CD4-positive, alpha-beta T cell treated with Interleukin-21 for 1 hour (primary cell): Measurements from ENCODE around the gene LMX1A.

Experiments used
- DNase-seq: peaks from one replicate; pipeline ENCODE4 v3.0.0-alpha.2; 2020

LMX1A gene

DNA sequence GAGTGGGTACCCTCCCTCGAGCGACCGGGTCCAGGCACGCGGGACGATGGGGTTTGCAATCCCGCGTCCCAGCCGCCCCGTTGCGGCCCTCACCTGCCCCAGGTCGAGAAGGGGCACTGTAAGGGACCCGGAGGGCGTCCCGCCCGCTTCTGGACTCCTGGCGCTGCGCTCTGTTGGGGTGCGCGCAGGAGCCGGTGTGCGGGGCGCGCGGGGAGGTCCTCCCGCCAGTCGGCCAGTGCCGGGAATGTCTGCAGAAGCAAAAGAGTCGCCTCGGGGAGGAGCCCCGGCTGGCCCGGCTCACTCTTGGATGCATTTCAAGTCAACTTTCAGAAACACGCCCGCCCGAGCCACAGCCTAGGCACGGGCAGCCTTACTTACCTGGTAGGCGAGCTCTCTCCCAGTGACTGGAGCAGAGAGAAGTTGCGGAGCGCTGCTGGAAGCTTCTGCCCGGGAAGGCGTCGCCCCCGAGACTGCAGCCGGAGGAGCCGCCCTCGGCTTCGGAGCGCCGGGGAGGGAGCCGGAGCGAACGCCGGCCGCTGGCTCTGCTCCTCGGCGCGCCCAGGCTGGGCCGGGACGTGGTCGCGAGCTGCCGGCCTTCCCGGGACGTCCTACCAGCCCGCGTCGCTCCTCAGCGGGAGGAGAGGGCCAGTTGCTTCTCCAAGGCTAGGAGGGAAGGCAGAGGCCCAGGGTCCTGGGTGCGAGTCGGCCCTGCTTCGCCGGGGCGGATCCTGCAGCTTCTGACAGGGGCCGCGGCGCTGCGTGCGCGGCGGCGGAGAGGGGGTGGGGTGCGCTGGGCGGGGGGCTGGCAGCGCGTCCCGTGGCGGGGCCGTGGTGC, at the start of gene LMX1A:
Gene LMX1A, minus strand, starts transcription at position 739 of the 835 bp plus-strand sequence. CDS start 1,156 bp downstream, outside the sequence.
- DNase-seq: no peak

DNA sequence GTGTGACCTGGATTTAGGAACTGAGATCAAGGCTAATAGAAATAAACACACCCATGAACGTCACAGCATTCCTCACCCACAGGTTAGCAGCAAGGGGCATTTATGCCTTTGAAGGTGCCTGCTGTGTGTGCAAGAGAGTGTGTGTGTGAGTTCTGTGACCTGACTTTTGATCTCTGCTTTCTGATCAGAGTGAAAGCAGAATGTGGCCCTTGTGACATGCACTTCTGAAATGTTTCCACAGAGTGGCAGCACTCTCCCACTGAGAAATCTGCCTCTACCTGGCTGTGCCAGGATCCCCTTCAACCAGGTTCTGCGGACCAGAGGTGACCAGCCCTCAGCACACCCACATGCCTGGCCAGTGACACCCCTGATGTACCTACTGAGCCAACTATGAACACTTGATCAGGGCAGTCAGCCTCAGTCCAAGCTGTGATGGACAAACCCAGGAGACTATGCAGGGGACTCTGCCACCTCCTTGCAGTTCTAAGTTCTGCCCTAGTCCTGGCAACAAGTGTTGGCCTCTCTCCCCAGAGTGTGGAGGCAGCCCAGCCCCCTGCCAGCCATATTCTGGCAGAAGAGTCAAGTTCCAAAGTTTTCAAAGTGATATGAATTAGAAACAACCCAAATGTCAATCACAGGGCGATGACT, 47.4 kb upstream of the LMX1A start:
- DNase-seq: peak; percentile 33

DNA sequence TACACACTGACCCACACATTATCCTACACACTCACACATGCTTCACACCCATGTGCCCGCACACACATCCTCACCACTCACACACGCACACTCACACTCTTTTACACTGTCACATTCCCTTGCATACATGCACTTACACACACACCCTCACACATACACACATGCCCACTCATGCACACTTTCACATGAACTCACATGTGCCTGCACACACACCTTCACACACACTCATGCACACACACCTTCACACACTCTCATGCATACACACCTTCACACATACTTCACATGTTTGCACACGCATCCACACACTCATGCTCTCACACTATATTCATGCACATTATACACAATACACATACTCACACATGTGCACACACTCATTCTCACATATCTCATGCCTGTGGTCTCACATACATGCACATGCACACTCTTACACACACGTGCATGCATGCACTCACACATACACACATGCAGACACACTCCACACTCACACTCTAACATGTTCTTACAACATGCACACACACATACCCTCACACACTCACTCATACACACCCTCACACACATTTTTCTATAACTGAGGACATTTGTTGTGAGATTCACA, 46.1 kb upstream of the LMX1A start:
- no peak for DNase-seq

DNA sequence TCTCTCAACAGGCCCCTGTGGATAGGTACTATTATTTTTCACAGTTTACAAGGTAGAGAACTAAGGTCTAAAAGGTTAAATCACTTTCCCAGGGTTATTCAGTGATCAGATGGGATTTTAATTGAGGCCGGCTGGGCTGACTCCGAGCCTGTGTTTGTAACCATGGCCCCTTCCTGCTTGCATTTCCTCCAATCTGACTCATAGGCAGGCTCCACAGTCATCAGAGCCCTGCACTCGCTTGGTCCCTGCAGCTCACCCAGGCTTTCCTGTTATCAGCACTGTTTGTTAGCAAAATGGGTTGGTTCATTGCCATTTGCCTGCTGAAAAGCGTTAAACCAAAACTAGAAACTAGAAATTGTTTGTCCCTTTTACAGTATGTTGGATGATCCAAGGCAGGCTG, 41.4 kb upstream of the LMX1A start:
- DNase-seq: no peak

DNA sequence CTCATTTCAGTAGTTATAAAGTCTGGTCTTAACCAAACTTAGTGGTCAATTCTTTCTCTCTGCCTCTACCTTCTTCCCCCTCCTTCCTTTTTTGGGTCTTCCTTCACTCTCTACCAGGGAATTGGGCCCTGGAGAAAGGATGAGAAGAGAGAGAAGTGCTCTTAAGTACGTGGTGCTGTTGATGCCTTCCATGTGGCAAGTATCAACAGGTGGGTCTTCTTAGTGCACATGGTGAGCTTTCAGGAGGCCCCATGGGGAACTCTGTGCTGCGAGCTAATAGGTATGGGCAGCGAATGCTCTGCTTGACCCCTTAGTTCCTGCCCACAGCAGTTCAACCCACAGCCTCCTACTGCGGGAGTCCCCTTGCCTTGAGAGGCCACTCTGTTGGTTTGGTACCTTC, 39.4 kb upstream of the LMX1A start:
- DNase-seq: no peak

DNA sequence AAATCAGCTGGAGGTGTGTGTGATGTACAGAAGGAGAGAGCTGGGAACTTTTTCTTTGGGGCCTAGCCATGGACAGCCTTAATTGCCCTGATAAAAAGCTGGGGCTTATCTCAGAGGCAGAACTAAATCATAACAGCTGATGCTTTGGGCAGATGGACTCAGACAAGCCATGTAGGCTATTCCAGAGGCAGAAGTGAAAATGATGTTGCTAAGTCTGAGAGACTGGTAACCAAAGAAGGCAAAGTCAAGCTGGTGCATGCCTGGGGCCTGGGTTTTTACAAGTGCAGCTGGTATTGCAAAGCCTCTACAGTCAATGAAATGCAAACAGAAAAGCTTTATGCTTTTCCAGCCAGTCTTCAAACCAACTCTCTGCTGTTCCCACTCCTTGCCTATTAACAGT, 39.0 kb upstream of the LMX1A start:
- DNase-seq: no peak

DNA sequence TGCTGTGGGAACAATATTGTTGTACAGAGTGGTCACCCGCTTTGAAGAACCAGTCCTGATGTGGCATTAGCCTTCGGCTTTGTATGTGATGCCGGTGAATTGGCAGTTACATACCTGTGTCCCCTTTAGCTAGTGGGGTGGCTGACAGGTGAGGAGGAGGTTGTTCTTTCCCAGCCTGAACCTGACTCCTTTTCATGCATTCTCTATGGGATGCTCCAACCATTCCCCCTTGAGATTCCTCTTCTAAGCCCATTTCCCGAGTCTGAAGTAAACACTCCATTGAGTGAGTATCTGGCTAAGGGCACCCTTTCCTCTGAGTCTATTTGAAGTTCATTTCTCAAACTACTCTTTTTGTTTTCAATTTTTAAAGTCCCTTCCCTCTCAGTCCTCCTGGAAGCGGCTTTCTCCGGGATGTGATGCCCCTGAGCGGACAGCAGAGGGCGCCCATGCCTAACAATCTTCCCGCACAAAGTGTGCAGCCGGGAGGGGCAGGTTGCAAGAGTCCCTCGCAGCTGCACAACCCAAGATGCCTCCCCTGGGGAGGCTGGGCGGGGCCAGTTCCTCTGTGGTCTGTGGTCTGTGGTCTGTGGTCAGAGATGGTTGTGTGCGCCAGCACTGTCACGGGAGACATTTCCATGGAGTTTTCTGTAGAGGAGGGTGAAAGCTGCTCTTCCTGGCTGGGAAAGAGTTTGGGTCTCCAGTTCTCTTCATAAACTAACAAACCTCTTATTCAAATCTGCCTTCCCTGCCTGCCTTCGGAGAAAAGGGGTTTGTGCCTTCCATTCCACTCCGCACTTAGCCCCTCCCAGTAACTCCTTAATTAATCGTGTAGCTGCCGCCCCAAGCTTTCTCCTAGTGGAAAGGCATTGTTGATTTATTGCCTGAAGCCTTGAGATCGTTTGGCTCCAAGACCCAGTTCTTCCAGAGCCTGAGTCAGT, 36.4 kb upstream of the LMX1A start:
- peak; percentile 94 for DNase-seq

DNA sequence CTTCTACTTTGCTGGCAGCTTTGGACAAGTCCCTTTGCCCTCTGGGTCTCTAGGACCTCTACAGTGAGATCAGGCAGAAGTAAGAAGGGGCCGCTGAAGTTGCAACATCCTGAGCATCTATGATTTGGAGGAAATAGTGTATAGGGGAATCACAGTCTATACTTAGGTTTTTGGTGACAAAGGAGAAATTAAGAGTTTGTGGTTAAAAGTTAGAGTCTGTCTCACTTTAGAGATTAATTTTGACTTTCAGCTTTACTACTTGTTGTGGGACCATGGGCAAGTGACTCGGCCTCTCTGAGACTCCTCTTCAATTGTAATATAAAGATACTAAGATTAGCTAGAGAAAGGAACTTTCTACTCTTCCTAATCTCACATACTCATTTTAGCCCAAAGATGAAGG, 33.1 kb upstream of the LMX1A start:
- no peak for DNase-seq

DNA sequence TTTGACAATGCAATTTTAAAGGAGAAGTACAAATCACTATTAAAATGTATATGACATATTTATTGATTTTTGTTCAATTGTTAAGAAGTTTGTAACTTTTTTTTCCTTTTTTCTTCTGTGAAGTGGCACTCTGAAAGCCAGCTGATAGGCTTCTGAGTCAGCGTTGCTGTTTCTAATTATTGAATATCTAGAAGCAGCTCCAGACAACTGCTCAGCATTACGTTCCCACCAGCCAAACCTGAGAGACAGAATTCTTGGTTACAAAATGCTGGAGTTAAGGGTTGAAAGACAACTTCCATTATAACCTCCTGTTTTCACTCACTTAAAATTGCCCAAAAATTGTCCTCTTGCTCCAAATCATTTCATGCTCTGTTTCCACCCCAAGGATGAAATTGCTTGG, 31.4 kb upstream of the LMX1A start:
- no peak for DNase-seq

DNA sequence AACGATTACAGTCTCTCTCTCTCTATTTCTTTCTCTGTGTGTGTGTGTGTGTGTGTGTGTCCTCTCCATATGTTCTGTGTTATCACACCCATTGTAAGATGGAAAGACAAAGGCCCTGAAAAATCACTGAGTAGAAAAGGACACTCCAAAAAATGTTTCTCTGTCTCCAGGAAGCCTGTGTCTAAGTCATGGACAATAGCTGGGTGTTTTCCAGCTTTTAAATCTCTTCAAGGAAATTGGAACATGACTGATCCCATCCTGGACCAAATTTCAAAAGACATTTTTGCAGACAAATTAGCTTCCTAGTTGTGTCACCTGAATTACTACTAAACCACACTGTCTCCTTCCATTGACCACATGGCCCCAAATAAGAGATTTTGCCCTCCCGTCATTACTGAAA, 31.0 kb upstream of the LMX1A start:
- DNase-seq: no peak

DNA sequence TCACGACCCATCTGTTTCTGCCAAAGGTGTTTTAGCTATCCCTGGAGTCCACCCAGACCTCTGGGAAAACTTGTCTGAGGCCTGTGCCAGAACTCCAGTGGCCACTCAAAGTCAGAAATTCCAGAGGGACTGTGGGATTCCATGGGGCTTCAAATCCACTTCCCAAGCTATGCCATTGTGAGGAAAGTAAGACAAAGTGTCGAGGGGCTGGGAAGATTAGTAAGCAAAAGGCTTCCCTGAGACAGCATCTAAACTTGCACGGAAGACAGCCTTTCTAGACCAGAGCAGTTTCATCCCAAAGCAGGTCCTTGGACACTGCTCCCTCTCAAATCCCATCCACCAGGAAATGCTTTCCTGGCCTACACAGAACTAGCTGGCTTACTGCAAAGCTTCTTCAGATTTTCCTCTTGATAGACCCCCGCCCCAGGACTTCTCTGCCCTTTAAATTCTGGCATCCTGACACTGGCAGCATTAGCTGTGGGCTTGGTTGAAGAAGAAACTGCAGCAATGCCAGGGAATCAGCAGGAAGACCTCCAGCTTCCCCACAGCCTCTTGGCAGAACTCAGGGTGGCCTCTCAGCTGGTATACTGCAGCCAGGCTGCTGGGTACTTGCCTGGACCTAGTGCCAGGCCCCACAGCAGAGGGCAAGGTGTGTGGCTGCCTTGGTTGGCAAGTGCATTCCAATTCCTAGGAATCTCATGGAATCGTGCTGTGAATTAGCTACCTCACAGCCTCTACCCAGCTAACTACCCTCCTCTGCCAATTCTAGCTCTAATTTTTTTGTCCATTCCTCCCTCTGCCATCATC, 27.3 kb upstream of the LMX1A start:
- DNase-seq: no peak

DNA sequence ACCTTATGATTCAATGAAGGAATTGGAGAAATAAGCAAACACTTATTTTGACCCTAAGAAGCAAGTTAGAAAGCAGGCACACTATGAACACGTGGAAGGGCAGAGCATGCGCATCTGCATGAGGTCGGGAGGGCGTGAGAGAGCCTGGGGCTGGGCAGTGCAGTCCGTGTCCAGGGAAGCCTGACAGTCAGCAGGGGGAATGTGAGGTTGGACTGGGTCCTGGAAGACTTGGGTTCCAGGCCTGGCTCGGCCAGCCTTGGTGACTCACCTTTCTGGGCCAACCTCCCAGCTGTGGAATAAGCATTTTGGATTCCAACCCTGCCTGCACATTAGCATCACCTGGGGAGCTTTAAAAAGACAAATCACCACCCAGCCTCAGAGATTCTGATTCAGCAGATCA, 26.6 kb upstream of the LMX1A start:
- DNase-seq: no peak

DNA sequence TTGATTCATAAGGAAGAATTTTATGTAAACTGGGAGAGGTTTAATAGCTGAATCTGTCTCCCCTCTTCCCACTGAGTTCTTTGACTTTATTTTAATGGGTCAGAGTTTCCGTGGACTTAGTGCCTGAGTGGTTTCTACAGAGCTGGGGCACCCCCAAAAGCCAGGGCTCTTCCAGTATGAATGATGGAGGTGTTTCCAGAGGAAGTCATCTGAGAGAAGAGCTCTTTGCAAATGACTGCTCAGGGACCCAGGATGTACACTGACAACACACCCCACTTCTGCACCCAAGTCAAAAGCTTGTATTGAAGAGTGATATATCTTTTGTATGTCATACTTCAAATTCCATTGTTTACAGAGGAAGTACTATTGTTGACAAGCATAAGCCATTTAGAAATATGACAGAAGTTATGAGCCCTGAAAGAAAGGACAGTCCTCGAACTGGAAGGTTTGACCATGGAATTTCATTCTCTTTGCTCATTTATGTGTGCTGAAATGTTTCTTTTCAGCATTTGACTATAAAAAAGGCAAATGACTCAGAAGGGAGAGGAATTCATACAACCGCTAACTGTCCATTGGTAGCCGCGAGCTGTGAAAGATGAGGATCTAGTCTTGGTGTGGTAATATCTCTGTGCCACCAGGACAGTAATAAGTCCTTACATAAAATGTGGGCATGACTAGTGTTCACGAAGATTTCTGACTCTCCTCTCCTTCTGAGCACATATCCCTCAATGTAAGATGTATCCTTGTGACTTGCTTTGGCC, 25.4 kb upstream of the LMX1A start:
- no peak for DNase-seq

DNA sequence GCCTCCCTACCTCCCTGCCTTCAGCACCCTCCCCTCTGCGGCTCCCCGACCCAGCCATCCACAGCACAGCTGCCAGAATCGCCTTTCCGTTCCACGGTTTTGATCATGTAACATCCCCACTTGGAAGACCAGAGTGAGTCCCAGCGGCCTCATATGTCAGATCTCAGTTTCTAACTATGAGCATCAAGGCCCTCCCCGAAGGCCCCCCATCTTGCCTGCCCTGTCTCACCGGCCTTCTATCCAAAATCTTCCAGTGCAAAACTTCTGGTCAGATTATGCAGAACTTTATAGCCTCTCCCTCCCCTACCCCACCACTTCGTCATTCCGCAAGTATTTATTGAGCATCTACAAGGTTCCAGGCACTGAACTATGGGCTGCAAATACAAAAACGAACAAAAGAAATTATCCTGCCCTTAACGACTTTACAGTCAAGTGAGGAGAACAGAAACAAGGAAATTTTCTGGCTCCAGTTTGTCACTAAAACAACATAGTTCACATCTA, 20.3 kb upstream of the LMX1A start:
- DNase-seq: no peak

DNA sequence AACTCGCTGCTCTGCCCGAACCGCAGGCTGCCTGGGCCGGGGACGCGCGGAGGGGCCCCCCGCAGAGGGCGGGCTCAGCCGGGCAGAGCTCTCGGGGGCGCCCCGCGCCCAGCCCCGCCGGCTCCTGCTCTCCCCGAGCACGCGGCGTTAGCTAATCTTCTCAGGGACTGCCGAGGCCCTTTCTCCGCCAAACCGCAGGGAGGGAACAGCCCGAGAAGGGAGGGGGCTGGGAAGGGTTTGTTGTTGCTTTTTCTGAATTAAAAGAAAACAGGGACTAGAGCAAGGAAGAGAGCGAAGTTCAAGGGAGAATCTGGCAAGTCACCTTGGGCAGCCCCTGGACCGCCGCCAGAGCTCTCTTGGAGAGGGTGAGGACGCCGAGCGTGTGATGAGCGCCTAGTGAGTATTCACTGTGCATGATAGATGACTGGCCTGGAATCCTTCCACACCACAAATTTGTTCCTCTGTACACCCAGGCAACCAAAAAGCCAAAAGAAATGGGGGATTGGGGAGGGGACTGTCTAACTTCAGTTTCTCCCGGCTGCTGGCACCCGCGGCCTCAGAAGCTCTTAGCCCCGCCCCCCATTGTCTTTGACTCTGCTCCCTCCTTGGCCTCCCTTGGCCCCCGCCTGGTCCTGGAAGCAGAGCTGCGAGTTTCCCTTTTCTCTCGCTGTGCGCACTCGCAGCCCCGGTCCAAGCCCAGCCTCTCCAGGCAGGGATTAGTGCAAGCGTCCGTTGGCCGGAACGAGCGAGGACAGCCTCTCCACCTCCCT, 19.7 kb upstream of the LMX1A start:
- DNase-seq: no peak

DNA sequence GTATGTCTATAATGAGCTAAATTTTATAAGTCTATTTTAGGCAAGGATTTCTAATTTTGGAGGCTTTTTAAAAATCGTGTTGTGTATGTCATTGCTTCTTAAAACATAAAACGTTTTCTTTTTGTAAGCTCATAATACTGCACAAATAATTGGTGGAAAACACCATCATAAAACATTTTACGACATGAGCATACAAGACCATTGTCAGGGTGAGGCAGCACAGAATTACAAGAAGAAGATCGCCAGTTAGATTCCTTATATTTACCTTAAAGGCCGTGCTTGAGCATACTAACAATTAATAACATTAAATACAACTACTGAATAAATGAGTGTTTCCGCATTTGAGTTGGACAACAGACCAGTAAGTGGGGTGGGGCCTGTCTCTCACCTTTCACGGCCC, 19.1 kb upstream of the LMX1A start:
- DNase-seq: no peak

DNA sequence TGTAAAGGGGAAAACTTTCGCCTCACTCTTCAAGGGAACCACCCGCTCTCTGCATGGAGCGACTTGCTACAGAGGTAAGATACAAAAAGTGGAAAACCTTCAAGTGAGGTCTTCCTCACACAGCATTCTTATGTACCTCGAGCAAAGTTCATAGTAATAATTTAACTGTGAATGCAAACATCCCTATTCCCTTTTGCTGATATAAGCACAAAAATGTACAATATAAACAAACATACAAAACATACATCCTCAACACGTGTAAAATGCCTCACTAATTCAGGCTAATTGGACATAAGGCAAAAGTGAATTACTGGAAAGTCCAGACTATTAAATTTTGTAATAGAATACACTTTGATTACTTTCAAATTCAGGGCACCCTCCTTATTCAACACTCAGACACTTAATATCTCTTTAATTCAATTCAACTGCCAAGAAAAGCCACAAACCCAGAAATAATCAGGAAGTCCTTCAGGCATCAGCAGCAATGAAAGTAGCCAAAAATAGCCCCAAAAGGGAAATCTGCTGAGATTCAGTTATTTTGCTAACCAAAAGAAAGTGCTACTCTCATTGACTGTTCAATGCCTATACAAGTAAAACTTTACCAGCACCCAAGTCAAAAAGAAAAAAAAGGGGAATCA, 15.2 kb upstream of the LMX1A start:
- no peak for DNase-seq

DNA sequence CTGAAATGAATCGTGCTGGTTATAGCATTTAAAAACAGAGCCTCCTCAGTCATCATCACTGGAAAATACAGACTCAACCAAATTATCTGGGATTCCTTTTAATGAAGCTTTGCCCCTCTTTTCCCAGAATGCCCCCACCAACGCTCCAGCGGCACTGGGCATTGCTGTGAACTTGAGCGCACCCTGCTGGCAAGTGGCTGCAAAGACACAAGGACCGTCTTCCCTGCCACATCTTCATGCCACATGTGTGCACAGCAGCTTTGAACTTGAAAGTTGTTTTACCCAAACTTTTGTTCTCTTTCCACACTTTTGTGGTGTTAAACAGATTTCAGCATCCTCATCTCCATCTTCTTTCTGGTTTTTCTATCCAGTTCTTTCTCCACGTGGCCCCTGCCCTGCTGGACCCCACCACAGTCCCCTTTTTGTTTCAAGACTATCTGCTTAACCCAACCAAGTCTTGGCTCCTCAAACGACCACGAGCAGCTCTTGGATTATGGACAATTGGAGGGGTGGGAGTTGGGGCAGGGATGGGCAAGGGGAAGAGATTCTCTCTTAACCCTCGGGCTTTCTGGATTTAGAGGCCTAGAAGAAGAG, 12.8 kb upstream of the LMX1A start:
- DNase-seq: peak; percentile 46

DNA sequence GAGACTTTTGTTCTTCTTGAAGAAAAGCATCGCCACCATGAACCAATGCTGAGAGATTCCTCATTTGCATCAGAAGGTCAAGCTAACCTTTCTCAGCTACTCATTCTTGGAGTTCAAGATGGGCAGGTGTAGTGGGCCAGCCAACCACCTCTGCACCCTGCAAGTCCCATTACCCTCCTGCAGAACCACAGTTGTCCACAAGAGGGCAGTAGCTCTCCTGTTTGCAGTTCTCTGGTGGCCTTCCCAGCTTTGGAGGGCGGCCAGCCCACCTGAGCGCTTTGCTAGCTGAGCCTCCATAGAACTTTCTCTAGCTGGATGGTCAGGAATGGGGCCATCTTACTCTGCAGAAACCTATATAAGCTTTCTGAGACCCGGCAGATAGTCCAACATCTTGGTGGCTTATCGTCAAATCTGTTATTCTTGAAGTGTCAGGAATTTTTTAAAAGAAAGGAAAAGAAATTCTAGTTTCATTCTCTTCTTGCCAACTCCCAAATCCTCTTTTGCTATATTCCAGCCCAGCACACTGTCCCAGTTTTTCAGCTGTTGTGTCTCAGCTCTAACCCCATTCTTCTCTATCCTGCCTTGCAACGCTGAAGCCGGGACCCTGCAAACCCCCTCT, 11.0 kb upstream of the LMX1A start:
- DNase-seq: peak; percentile 71
